NOMO-1 treated with dmso at 0.1 percent for 144 hours (cell line): ENCODE results near the gene BCO1.

Experiments
- DNase-seq: peaks from one replicate; lab custom pipeline; 2025; ENCODE audit not compliant: unreplicated experiment; lab: John Stamatoyannopoulos, UW

The BCO1 gene, protein sequence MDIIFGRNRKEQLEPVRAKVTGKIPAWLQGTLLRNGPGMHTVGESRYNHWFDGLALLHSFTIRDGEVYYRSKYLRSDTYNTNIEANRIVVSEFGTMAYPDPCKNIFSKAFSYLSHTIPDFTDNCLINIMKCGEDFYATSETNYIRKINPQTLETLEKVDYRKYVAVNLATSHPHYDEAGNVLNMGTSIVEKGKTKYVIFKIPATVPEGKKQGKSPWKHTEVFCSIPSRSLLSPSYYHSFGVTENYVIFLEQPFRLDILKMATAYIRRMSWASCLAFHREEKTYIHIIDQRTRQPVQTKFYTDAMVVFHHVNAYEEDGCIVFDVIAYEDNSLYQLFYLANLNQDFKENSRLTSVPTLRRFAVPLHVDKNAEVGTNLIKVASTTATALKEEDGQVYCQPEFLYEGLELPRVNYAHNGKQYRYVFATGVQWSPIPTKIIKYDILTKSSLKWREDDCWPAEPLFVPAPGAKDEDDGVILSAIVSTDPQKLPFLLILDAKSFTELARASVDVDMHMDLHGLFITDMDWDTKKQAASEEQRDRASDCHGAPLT

DNA sequence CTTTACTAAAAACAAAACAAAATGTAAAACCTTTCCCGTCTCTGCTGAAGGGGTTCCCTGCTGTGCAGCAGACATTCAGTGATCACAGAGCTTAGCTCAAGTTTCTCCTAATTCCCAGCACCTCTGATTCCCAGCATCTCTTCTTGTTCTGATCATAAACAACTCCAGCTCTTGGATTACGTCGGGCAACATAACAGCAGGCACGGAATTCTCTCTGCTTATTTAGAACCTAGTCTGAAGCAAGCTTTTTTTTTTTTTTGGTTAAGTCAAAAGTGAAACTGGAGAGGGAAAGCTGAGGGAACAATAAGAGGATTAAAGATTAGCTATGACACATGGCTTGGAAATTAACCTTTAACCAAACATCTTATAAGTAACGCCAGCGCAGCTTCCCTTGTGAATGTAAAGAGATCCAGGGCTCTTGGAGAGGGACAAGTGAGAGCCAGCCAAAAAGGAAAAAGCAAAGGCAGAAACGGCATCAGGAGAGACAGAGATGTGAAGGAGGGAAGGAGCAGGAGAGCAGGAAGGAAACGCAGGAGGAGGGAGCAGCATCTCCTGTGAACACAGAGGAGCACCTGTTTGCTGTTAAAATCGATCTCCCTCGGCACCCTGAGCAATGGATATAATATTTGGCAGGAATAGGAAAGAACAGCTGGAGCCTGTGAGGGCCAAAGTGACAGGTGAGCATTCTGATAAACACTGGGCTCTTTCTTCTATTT, at the start of gene BCO1:
BCO1 (plus strand) TSS at position 394 of the 716 bp plus-strand sequence; CDS start at position 614, 220 bp downstream.
- DNase-seq = no peak

DNA sequence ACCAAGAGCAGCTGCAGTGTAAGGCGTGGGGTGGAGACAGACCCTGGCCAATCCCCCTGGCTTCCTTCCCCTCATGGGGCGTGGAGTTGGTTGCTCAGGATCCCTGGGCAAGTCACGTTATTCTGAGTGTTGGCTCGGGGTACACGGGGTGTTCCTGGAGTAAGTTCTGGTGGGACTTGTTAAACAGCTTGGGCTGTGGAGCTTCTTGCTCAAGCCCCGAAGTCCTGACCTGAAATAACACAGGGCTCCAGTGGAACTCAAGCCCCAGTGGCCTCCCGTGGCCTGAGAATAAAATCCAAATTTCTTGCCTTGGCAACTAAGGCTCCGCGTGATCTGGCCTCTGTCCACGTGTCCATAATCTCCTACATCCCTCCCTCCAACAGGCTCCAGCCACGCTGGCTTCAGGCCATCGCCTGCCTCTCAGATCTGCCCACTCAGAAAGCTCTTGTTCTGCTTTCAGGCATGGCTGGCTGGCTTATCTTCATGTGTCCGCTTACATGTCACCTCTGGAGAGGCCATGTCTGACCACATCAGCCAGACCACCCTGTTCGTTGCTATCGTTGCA, 49.3 kb upstream of the BCO1 start:
- no peak for DNase-seq

DNA sequence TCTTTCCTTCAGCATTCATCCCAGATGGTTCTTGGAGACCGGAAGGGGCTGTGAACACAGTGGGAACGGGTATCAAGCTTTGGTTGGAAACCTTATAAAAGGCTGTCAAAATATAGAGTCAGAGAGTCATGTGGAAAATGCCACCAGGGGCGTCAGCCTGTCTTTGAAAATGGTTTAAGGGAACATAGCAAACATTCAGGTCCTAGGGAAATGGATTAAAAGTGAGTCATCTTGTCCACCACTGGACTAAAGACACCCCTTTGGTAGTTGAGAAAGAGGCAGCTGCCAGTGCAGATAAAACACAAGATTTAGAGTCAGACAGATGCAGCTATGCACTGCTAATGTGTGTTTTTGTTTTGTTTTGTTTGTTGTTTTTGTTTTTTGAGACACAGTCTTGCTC, 47.8 kb upstream of the BCO1 start:
- DNase-seq = no peak

DNA sequence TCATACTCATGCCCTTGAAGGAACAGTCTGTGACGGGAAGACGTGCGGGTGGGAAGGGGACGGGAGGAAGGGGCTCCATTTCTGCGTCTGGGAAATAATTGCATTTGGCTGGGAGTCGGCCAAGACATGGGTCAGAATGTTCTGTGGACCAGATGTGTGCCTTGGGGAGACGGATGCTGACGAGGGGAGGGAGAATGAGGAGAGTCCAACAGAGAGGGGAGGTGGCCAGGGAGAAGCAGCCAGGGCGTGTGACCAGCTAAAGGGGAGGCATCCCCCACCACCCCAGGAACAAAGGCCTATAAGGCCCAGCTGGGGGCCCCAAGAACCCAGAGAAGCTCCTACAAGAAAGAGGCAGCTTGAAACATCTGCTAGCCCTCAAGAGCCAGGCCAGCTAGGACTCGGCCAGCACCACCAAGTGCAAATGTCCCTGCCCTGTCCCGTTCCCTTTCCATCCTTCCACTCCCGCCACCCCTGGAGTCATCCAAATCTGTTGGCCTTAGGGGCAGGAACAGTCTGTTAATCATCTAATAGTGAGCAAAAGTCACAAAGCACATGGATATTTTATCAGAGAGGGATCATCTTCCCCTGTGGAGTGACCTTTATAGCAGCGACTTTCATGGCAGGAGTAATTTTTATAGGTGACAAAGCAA, 42.5 kb upstream of the BCO1 start:
- no peak for DNase-seq

DNA sequence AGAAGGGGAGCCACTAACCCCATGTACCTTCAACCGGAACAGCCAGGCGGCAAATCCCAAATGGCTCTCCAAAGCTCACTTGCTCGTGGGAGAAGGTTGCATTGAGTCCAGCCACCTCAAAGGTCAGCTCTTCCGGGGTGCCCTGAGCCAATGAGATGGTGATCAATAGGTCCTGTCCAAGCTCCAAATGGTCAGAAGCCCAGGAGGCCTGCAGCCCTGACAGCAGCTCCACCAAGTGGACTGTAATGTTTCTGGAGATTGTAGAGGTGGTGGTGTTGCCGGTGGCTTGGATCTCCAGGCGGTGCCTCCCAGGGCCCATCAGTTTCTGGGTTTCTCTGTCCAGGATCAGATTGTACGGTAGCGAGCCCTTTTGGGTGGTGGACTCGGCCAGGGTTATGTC, 39.9 kb upstream of the BCO1 start:
- no peak for DNase-seq

DNA sequence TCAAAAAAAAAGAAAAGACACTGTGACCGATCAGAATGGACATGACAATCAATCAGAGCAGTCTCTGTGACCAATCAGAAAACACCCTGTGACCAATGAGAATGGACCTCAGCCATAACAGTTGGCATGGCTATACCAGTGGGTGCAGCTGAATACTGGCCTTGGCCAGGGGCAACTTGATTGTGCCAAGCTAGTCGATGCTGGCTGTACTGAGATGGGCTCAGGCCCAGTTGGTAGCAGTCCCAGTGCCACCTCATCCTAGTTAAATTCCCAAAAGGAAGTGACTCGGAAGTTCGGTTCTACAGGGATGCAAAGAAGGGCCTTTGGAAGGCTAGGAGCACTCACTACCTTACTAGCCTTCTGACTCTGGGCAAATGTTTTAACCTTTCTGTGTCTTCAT, 37.2 kb upstream of the BCO1 start:
- DNase-seq = no peak

DNA sequence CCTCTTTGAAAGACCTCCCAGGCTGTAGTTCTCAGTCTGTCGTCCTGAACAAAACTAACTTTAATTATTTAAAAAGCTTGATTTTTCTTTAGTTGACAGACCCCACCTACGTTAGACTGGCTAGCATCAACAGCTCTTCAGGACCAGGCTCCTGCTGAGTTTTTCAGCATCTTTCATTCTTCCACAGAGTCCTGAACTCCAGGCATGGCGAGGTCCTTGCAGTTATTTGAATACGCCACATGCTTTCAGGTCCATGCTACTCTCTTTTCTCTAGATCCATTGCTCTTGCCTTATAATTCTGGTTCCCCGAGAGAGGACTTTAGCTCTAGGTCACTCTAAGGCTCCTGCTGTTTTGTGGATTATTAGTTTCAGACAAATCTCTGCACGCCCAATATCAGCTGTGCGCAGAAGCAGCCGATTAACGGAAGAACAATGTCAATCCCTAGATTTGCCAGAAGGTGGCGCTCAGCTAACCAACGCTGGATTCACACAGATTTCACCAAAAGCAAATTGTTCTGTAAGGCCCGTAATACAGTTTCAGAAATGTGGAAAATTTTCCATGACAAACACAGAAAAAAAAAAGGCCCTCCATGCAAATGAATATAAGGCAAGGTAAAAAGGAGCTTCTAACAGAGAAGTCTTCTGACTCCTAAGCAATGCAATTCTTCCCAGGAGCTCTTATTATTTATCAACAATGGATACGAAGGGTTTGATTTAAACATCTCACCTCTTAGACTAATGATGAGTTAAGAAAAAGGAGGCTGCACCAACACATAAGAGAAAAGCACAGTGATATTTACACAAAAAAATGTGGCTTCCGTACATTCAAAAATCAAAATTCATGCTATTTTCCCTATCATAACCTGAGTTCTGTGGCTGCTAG, 33.5 kb upstream of the BCO1 start:
- DNase-seq = no peak

DNA sequence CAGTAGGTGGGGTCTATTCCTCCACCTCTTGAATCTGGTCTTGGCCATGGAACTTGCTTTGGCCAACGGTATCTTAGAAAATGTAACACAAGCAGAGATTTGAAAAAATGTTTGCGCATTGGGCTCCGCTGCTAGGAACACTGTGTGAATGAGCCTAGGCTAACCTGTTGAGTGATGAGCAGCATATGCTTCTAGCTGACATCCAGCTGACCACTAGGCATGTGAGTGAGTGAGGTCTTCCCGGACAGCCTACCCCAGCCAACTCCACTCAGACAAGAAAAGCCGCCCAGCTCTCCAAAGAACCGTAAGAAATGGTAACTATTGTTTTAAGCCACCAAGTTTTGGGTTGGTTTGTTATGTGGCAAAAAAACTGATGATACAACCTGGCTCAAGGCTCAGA, 31.4 kb upstream of the BCO1 start:
- no peak for DNase-seq

DNA sequence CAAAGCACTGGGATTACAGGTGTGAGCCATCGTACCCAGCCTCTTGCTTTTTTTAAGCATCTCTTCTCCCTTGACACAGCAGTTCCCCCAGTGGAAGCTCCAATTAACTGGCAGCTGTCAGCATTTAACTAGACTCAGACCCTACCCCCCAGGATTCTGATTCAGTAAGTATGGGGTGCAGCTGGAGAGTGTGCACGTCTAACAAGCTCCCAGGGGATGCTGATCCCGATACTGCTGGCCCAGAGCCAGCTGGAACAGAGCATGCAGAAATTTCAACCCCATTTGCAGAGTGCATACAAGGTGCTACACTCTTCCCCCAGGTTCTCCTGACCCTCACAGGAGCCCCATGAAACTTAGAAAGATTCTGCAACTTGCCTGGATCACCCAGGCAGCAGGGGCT, 27.7 kb upstream of the BCO1 start:
- DNase-seq = no peak

DNA sequence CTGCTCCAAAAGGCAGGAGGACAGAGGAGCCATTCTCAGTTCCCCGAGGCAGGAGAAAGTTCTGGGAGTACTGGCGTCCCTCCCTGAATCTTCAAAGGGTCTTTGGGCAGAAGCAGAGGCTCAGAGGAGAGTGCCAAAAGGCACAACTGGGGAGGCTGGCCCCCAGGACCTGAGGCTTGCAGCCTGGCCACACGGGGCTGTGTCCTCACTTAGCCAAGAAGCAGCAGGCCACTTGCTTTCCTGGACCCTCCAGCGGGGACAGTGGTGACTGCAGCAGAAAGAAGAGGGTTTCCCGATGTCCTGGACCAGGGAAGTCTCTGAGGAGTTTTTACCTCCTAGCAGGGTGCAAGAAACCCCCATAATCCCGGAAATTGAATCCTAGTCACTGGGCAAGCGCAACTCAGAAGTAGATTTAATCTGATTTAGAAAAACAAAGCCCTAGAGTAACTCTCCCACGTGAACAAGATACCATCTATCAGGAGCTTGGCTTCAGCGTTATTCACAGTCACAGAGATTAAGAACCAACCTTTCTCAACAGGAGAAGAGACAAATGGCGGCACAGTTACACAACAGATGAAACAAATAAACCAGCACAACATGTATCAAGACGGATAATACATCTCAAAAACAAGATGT, 25.5 kb upstream of the BCO1 start:
- DNase-seq = no peak

DNA sequence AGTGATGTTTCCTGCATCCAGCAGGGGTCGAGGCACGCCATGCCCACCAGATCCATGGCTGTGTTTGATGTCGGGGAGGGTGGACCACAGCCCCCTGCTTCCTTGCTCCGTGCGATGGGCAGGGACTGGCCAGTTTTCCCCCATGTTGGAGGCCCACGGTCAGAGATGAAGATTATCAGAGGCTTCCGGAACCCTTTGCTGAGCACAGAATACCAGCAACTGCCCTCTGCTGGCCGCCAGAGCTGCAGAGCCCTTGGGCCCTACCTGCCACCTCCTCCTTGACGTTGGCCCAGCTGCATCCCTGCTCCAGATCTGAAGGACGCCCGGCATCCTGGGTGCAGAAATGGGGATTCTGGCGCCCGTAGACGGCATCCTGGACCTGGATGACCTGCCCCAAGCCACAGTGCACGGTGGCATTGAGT, 23.7 kb upstream of the BCO1 start:
- DNase-seq = no peak

DNA sequence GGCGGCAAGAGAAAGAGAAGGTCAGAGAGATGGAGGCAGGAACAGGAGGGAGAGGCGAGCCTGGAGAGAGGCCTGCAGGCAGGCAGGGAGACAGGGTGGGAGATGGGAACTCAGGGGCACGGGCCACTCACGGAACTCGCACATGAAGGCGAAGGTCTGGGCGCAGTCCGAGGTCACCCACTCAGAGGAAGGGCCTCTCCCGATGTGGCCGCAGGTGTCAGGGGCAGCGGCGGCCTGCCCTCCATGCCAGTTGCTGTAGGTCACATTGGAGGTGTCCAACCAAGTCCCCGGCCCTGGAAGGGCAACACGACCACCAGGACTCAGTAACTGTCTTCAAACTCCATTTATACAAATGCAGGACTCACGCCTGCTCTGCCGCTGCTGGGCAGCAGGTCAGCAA, 22.4 kb upstream of the BCO1 start:
- DNase-seq = no peak

DNA sequence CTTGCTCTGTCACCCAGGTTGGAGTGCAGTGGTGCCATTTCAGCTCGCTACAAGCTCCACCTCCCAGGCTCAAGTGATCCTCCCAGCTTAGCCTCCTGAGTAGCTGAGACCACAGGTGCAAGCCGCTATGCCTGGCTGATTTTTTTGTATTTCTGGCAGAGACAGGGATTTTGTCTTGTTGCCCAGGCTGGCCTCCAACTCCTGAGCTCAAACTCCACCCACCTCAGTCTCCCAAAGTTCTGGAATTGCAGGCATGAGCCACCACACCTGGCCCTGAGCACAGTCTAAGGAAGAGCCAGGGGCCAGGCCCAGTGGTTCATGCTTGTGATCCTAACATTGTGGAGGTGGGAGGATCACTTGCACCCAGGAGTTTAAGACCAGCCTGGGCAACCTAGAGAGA, 21.8 kb upstream of the BCO1 start:
- no peak for DNase-seq

DNA sequence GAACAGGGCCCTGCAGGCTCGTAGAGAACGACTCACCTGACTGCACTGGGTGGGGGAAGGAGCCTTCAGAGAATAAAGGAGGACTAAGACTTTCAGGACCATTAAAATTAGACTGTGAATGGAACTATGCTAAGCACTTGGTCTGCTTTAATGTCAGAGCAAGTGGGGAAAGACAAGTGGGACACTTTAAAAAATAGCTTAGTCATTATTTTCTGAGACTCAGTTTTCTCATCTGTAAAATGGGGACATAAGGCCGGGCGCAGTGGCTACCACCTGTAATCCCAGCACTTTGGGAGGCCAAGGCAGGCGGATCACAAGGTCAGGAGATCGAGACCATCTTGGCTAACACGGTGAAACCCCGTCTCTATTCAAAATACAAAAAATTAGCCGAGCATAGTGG, 19.3 kb upstream of the BCO1 start:
- DNase-seq = no peak

DNA sequence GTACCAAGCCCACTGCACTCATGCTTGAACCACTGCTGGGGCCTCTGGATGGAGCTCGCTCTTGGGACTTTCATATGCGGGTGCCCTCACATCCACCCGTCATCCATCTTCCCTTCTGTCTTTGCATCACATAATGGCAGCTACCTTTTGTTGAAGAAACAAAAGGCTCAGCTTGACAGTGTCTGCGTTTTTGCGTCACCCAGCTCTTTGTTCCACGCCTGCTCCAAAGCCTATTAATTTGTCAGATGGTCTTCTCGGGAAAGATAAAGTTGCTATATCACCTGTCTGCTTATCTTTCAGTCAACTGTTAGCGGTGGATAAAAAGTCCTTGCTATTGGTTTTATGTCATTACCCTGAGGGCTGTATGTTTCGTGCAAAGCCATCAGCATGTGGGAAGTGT, 18.1 kb upstream of the BCO1 start:
- DNase-seq = no peak

DNA sequence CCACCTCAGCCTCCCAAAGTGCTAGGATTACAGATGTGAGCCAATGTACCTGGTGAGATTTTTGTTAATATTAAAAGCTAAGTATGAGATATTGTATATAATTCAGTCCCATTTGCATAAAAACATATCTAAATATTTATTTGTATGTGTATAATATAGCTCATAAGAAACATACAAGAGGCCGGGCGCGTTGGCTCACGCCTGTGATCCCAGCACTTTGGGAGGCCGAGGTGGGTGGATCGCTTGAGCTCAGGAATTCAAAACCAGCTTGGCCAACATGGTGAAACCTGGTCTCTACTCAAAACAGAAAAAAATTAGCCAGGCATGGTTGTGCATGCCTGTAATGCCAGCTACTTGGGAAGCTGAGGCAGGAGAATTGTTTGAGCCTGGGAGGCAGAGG, 16.8 kb upstream of the BCO1 start:
- DNase-seq = no peak

DNA sequence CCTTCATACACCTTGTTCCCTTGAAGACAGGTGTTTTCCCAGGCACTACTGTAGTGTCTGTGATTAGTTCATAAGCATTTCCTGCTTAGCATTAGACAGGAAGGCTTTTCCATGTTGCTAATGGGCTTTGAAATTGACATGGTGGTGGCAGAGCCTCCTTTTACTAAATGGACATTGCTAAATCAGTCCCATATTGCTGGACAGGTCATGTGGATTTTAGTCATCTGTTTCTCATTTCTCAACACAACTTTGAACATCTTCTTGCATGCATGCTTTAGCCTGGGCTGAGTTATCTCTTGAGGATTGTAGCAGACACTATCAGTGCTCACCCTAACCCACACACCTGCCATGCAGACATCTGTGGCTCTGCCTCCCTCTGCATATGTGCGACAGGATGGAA, 13.7 kb upstream of the BCO1 start:
- no peak for DNase-seq

DNA sequence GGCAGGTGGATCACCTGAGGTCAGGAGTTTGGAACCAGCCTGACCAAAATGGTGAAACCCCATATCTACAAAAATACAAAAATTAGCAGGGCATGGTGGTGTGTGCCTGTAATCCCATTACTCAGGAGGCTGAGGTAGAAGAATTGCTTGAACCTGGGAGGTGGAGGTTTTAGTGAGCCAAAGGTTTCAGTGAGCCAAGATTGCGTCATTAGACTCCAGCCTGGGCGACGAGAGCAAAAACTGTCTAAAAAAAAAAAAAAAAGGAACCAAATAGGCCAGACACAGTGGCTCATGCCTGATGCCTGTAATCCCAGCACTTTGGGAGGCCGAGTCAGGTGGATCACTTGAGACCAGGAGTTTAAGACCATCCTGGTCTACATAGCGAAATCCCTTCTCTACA, 12.8 kb upstream of the BCO1 start:
- peak; percentile 35 for DNase-seq

DNA sequence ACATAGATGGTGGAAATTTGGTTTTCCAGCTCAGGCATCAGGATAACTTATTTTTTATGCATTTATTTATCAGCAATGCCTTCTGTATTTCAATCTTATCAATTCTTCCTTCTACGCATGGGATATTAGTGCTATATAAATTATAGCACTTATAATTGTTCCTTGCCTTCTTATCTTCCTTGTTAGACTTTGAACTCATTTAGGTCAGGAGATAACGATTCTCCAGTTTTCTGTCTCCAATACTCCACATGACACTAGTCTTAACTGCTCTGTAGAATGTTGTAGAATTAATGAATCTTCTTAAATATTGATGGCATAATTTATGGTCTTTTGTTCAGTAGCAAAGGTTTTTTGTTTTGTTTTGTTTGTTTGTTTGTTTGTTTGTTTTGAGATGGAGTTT, 10.7 kb upstream of the BCO1 start:
- DNase-seq = no peak

DNA sequence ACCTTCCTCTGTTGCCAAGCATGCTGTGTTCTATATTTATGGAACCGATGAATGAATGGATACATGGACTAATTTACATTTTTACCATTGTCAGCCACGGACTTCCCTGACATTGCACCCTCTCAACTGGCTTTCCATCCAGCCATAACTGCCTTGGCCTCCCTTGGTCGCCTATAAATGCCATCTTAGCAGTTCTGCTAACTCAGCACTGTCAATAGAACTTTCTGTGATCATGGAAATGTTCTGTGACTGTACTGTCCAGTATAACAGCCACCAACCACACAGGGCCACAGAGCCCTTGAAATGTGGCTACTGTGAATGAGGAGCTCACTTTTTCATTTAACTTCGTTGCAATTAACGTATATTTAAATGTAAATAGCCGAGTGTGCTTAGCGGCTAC, 8.7 kb upstream of the BCO1 start:
- DNase-seq = no peak
